Activated T-helper 1 cell treated with anti-CD3 and anti-CD28 coated beads, Interleukin-12 subunit alpha, Interleukin-12 subunit beta, Interleukin-2, Interleukin-4 antibody, amounts not matched to agents 30 ng/mL and 10 ng/mL and 1 ng/mL, durations not matched to agents 14 hours and 24 hours and 36 hours (primary cell): ENCODE data around the gene NKX1-1. TPM values are rescaled to one million over a fixed set of nuclear protein-coding genes. Genes with fewer than 3 reads are reported as not detected.
"Not testable (repeated sequence)": the region's sequence is repeated elsewhere in the genome, so short reads cannot be mapped to it uniquely, and the experiment has no call there.

Experiments used
- DNase-seq: peaks from one replicate; pipeline ENCODE4 v3.0.0; 2021; ENCODE audit warnings: low spot score
- H3K27ac Mint-ChIP-seq: one replicate; pipeline ENCODE4 v1.8.0; 2021; ENCODE audit warnings: mild to moderate bottlenecking, mixed read lengths
- H3K27me3 Mint-ChIP-seq: one replicate; pipeline ENCODE4 v1.8.0; 2022; ENCODE audit warnings: mild to moderate bottlenecking, moderate library complexity, mixed read lengths; ENCODE audit not compliant: insufficient read depth
- H3K36me3 Mint-ChIP-seq: one replicate; pipeline ENCODE4 v1.8.0; 2021; ENCODE audit warnings: low read depth, mixed read lengths
- H3K4me1 Mint-ChIP-seq: one replicate; pipeline ENCODE4 v1.8.0; 2021; ENCODE audit warnings: low read depth, mixed read lengths
- H3K4me3 Mint-ChIP-seq: one replicate; pipeline ENCODE4 v1.8.0; 2021; ENCODE audit warnings: mild to moderate bottlenecking, moderate library complexity, mixed read lengths
- H3K9me3 Mint-ChIP-seq: one replicate; pipeline ENCODE4 v1.8.0; 2021; ENCODE audit warnings: mixed read lengths
- intact Hi-C: fragments of 100-400 bp; cut with micrococcal nuclease; formaldehyde crosslinking; loops from one replicate; pipeline ENCODE4 v1.15.1; 2024
- total RNA-seq: library from RNA; stranded (reverse); gene quantifications from 2 replicates; pipeline ENCODE4 v1.2.3, GENCODE V29; 2022

The NKX1-1 gene
- total RNA-seq, 1 donor from 2014 or later = not detected

DNA sequence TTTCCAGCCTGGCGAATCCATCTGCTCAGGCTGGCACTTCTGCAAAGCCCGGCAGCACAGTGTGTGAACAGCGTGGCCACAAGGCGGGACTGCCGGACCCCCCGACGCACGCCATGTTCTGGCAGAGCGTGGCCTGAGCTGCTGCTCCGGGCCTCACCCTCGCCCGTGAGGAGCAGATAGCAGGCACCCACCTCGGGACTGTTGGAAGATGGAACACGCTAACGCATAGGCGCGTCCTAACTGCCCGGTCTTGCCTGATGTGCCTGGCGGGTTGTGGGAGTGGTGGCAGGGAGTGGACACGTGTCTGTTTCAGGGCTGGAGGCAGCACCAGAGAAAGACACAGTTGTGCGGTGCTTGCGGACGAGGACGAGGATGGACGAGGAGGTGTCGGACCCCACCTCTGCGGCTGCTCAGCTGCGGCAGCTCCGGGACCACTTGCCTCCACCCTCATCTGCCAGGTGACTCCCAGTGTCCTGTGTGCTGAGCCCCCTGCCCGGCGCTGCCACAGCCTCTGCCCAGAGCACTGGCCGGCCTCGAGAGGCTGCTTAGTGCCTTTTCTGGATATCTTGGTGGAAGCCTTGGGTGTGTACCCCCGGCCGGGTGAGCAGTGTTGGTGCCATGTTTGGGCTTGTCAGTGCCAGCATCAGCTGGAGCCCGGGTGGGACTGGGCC is 31.1 kb downstream of the NKX1-1 start:
- H3K27me3 Mint-ChIP-seq = no peaks in the 10 kb centered on the region
- H3K9me3 Mint-ChIP-seq = no peaks in the 10 kb centered on the region
- no peak for DNase-seq
- H3K4me1 Mint-ChIP-seq = no peaks in the 10 kb centered on the region
- intact Hi-C loops = no loop called here
- no peak overlapping the region for H3K27ac Mint-ChIP-seq
- peaks cover 2% of the 10 kb centered on the region for H3K36me3 Mint-ChIP-seq
- H3K4me3 Mint-ChIP-seq = no peak overlapping the region

- no peak overlapping the region for H3K27ac Mint-ChIP-seq
These were observed 31.6 kb downstream of the NKX1-1 start for GRCh38 chr4:1374706-1375045.

DNA sequence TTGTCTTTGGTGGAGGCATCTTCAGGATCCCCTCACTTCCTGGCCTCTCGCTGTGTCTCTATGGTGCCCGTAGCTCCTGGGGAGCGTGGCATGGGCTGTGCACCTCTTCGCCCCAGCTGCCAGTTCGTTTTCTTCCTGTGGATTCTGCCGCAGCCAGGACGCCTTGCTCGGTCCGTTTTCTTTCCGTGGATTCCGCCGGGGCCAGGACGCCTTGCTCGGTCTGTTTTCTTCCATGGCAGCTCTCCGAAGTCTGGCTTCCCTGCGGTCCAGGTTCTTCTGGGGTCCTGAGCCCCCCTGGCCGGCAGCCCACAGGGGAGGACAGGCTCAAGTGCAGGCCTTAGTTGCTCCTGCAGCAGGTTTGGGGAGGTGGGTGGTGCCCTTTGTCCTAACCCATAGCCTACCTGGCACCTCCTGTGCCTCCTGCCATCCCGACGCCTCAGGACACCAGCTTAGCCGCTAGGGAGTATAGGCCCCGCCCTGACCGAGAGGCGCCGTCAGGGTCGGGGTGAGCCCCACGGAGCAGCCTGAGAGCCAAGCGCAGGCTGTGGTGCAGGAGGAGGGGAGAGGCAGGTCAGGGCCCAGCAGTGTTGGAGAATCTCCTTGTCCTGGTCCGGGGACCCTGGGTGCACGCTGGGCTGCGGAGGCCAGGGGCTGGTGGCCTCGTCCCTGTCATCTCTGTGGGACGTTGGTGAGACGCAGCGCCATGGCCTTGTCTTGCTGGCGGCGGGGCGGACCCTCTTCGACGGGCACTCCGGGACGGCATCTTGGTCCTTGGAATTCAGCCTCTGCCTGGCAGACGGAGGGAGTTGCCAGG is 32.1 kb downstream of the NKX1-1 start:
- no peak overlapping the region for H3K27ac Mint-ChIP-seq

More at GRCh38 chr4:1374706-1375045, 31.6 kb downstream of the NKX1-1 start:
- Mint-ChIP-seq H3K4me1 (no peaks in the 10 kb centered on the region), H3K36me3 (peaks cover 2% of the 10 kb centered on the region), H3K27me3 (no peaks in the 10 kb centered on the region), H3K4me3 (no peak overlapping the region), H3K9me3 (no peaks in the 10 kb centered on the region)
- intact Hi-C loops = no loop called here
- DNase-seq = no peak

GRCh38 chr4:1372576-1372975 is 33.7 kb downstream of the NKX1-1 start:
- H3K27ac Mint-ChIP-seq, DNase-seq, H3K4me3 Mint-ChIP-seq, H3K36me3 Mint-ChIP-seq, H3K27me3 Mint-ChIP-seq, H3K4me1 Mint-ChIP-seq, H3K9me3 Mint-ChIP-seq, intact Hi-C loops: not testable (repeated sequence)

More for the DNA sequence above, 32.1 kb downstream of the NKX1-1 start:
- H3K9me3 Mint-ChIP-seq = no peaks in the 10 kb centered on the region
- no peak for DNase-seq
- H3K27me3 Mint-ChIP-seq = no peaks in the 10 kb centered on the region
- no peak overlapping the region for H3K4me3 Mint-ChIP-seq
- H3K36me3 Mint-ChIP-seq = peaks cover 2% of the 10 kb centered on the region
- H3K4me1 Mint-ChIP-seq = no peaks in the 10 kb centered on the region
- intact Hi-C loops = no loop called here

- intact Hi-C loops = no loop called here
- Mint-ChIP-seq H3K27ac (no peak overlapping the region), H3K36me3 (peaks cover 2% of the 10 kb centered on the region), H3K27me3 (no peaks in the 10 kb centered on the region), H3K9me3 (no peaks in the 10 kb centered on the region), H3K4me1 (no peaks in the 10 kb centered on the region), H3K4me3 (no peak overlapping the region)
- DNase-seq = no peak
These were observed 34.8 kb downstream of the NKX1-1 start for GRCh38 chr4:1371176-1372165.

DNA sequence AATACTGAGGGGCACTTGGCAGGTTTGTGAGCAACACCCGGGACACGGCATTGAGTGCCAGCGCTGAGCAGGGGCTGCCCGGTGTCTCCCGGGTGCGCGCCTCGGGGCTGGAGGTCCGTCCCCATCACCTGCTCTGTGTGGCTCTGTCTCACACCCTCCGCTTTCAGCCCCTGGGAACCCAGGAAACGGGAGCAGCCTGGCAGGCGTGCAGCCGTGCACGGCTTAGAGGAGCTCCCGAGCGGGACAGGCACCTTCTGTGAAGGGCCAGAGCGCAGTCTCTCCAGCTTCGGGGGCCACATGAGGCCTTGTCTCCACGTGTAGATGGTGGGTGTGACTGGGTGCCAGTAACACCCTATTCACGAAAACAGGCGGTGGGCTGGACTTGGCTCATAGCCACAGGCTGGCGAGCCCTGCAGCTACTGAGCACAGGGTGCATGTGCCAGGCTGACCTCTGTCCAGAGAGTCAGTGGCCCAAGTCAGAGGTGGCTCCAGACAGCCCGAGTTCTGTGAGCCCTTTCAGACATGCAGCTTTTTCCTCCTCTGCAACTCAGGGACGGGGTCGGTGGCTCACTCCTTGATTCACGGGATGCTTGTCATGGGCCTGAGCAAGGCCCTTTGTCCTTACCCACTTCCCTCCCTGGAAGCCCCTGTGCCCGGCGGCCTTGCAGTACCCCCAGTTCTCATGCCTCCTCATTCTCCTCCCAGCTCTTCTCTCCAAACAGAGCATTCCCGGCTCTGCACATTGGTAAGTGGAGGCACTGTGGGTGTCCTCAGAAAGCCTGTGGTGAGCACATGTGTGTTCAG is 35.7 kb downstream of the NKX1-1 start:
- no peaks in the 10 kb centered on the region for H3K27me3 Mint-ChIP-seq
- H3K27ac Mint-ChIP-seq = no peak overlapping the region
- H3K9me3 Mint-ChIP-seq = no peaks in the 10 kb centered on the region
- intact Hi-C loops = no loop called here
- no peak for DNase-seq
- H3K4me1 Mint-ChIP-seq = no peaks in the 10 kb centered on the region
- H3K4me3 Mint-ChIP-seq = no peak overlapping the region
- peaks cover 2% of the 10 kb centered on the region for H3K36me3 Mint-ChIP-seq

DNA sequence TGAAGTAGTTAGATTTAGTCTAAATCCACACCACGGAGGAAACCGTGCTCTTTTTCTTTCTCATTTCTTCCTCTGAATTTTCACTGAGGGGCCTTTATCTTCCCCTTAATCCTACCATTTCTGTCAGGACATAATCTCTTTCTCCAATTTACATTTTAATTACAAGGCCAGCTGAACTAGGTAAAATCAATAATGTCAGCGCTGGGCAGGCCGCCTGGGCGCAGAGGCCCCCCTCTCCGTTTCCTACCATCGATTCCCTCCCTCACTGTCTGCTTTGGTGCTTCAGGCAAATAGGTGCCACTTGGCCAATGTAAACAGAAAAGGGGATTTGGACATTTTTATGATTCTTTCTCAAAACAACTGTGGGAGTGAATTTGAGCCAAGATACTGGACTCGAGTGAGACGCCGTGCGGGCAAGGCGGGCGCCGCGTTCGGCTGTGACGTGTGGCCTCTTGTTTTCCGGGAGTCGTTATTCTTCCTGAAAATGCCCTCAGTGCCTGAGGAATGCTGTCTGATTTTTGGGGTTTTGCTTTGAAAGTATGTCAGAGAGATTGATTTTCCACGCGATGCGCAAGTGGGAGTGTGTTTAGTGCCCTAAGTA is 36.7 kb downstream of the NKX1-1 start:
- DNase-seq = no peak
- H3K4me3 Mint-ChIP-seq = no peak overlapping the region
- peaks cover 2% of the 10 kb centered on the region for H3K36me3 Mint-ChIP-seq
- H3K27me3 Mint-ChIP-seq = no peaks in the 10 kb centered on the region
- intact Hi-C loops = no loop called here
- no peak overlapping the region for H3K27ac Mint-ChIP-seq
- H3K4me1 Mint-ChIP-seq = no peaks in the 10 kb centered on the region
- no peaks in the 10 kb centered on the region for H3K9me3 Mint-ChIP-seq

- no peaks in the 10 kb centered on the region for H3K4me1 Mint-ChIP-seq
- peaks cover 2% of the 10 kb centered on the region for H3K36me3 Mint-ChIP-seq
- no peaks in the 10 kb centered on the region for H3K27me3 Mint-ChIP-seq
- H3K9me3 Mint-ChIP-seq = no peaks in the 10 kb centered on the region
- no peak overlapping the region for H3K4me3 Mint-ChIP-seq
- no peak overlapping the region for H3K27ac Mint-ChIP-seq
- no peak for DNase-seq
- intact Hi-C loops = no loop called here
These were observed 37.2 kb downstream of the NKX1-1 start for GRCh38 chr4:1369091-1369450.

- intact Hi-C loops = no loop called here
- no peaks in the 10 kb centered on the region for H3K4me1 Mint-ChIP-seq
- H3K36me3 Mint-ChIP-seq = peaks cover 2% of the 10 kb centered on the region
- no peak overlapping the region for H3K4me3 Mint-ChIP-seq
- H3K27me3 Mint-ChIP-seq = no peaks in the 10 kb centered on the region
- no peaks in the 10 kb centered on the region for H3K9me3 Mint-ChIP-seq
- no peak overlapping the region for H3K27ac Mint-ChIP-seq
- DNase-seq = no peak
These were observed 37.7 kb downstream of the NKX1-1 start for GRCh38 chr4:1368421-1369090.

DNA sequence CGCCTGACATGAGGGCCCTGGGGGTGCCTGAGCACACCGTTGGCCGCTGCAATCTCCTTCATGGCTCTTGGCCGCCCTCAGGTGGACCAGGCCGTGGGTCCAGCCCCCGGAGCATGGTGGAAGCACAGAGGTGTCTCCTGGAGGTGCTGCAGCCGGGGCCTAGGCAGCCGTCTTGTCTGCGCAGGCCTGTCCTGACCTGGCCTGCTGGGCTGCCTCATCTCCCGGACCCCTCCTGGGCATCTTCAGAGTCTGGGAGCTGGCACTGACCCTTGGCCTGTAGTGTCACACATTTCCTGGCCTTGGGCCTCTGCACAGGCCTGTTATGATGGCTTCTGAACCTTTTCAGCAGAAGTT is 38.3 kb downstream of the NKX1-1 start:
- intact Hi-C loops = no loop called here
- Mint-ChIP-seq H3K36me3 (peaks cover 2% of the 10 kb centered on the region), H3K4me3 (no peak overlapping the region), H3K27me3 (no peaks in the 10 kb centered on the region), H3K4me1 (no peaks in the 10 kb centered on the region), H3K9me3 (no peaks in the 10 kb centered on the region), H3K27ac (no peak overlapping the region)
- no peak for DNase-seq

GRCh38 chr4:1367230-1367935 is 38.9 kb downstream of the NKX1-1 start:
- intact Hi-C loops = no loop called here
- Mint-ChIP-seq H3K27ac (no peak overlapping the region), H3K36me3 (peaks cover 2% of the 10 kb centered on the region), H3K4me3 (no peak overlapping the region), H3K27me3 (no peaks in the 10 kb centered on the region), H3K4me1 (no peaks in the 10 kb centered on the region), H3K9me3 (no peaks in the 10 kb centered on the region)
- DNase-seq = no peak
